Inflammatory macrophage treated with lipopolysaccharide for 4 hours (primary cell): ENCODE data around the gene DNAI2.

ENCODE experiments used
- DNase-seq: peaks from one replicate; pipeline ENCODE4 v3.0.0-alpha.2; 2020

DNAI2 gene

DNA sequence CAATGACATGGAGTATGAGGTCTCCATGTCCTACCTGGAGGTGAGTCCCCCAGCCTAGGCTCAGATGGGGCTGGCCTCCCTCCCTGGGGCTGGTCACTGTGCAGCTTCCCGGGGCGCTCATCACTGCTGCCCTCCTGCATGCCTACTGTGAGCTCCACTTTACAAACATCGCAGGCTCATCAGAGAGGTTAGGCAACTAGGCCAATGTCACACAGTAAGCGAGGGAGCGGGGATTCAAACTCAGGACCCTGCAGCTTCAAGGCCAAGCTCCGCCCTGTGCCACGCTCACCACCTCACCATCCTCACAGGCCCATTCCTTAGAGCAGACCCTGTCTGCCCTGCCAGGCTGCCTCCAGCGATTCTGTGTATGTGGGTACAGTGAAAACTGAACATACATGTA, 69.1 kb downstream of the DNAI2 start:
- DNase-seq, result no peak

DNA sequence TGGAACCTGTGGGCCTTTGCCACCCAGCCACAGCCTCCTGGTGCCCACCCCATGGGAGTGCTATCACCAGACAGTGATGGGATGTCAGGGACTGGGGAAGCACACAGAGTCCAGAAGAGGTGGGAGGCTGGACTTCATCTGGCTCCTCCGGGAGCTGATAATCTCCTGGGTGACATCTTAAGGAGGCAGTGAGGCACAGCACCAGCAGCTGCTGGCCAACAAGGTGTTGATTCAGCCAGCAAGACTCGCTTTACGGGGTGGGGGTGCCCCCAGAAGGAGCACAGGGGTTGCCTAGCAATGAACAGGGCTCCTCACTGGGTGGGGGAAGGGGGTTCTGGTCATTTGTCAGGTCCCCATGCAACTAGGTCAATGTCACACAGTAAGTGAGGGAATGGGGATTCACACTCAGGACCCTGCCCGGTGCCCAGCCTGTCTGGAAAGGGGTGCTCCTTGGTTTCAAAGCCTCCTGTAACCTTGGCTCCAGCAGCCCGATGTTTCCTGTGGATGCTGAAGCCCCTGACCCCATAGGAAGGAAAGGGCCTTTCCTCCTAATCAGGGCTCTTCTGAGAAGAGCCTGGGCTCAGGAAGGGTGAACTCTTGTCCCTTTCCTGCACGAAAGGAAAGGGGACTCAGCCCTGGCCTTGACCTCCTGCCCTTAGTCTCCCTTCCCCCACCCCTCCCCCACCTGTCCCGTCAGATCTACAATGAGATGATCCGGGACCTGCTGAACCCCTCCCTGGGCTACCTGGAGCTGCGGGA, 69.7 kb downstream of the DNAI2 start:
- no peak for DNase-seq

DNA sequence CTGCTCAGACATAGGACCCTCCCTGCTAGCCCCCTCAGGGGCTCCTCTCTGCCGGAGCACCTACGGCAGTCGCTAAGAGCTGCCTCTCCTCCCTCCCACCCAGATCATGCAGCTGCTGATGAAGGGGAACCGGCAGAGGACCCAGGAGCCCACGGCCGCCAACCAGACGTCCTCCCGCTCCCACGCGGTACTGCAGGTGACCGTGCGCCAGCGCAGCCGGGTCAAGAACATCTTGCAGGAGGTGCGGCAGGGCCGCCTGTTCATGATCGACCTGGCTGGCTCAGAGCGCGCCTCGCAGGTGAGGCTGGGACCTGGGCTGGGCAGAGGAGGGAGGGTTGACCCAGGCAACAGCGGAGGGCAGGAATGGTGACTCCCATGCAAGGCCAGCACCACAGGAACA, 70.6 kb downstream of the DNAI2 start:
- DNase-seq, result no peak

DNA sequence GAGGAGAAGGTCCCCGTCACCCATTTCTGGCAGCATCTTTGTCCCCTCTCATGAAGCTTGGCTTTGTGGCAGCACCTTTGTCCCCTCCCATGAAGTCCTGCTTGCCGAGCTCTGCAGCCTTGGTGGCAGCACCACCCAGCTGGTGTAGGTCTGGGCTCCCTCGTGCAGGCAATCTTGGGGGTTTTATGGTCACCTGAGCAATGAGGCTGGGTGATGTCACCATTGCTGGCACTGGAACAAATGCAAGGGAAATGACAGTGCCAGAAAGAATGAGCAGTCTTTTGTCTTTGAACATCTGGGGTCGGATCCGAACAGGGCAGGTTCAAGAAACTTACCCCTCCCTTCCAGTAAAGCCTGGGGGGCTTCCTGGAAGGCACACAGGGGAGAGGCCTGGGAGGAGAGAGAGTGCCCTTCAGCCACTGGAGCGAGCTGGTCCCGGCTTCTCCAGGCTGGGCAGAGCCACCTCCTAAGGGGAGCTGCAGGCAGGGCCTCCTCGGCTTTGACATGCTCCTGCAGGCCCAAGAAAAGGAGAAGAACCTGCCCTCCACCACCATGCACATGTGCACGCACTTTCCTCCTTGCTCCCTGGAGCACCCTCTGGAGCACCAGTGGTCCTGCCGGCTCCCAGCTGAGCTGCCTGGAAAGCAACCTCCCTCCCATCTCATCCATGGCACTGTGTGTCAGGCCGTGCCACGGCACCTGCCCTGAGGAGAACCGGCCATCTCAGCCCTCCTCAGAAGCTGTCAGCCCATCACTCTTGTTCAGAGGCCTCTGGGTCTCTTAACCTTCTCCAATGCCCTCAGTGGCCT, 71.6 kb downstream of the DNAI2 start:
- DNase-seq, result no peak

DNA sequence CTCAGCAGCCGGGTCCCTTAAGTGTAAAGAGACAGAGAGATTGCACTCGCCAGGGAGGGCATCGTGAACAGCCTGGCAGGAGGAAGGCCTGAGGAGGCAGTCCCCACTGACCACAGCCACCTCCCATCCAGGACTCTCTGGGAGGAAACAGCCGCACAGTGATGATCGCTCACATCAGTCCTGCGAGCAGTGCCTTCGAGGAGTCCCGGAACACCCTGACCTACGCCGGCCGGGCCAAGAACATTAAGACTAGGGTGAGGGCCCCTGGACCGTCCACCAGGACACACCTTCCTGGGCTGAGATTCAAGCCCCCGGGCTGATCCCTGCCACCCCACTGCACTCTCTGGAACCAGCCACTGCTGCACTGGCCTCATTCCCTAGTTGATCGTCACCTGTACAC, 73.6 kb downstream of the DNAI2 start:
- DNase-seq, result no peak

DNA sequence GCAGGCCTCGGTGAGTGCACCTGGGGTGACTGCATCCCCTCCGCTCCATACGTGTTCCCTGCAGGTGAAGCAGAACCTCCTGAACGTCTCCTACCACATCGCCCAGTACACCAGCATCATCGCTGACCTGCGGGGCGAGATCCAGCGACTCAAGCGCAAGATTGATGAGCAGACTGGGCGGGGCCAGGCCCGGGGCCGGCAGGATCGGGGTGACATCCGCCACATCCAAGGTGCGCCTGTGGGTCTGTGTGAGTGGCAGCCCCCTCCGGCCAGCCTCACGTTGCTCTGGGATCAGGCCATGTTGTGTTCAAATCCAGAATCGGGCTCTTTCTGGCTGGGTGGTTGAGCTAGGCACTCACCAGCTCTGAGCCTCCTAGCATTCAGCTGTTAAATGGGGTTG, 75.1 kb downstream of the DNAI2 start:
- DNase-seq, result no peak

DNA sequence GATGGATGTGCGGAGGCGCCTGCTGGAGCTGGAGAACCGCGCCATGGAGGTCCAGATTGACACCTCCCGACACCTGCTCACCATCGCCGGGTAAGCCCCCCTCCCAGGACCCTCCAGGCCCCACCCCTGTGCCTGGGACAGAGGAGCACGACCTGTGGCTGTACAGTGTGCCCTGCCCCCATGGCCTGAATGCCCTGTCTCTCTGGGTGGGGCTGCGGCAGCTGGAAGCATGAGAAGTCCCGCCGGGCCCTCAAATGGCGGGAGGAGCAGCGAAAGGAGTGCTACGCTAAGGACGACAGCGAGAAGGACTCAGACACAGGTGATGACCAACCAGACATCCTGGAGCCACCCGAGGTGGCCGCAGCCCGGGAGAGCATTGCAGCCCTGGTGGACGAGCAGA, 76.5 kb downstream of the DNAI2 start:
- no peak for DNase-seq

DNA sequence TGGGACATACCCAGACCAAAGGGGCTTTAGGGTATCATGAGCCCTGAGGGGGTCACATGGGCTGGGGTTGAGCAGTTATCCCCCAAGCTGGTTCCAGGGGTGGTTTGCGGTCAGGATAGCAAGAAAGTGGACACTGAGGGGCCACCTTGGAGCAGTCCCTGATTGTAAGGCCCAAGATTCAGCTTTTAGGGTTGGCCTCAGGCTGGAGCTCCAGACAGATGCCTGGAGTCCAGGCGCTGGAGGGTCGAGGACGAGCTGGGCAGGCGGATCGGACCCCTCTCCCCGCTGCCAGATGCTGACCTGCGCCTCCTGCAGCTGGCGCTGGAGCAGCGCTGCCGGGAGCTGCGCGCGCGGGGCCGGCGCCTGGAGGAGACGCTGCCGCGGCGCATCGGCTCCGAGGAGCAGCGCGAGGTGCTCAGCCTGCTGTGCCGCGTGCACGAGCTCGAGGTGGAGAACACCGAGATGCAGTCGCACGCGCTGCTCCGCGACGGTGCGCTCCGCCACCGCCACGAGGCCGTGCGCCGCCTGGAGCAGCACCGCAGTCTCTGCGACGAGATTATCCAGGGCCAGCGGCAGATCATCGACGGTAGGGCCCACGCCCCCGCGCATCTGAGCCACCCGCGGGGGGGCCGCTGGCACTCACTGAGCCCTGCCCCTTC, 77.6 kb downstream of the DNAI2 start:
- no peak for DNase-seq

DNA sequence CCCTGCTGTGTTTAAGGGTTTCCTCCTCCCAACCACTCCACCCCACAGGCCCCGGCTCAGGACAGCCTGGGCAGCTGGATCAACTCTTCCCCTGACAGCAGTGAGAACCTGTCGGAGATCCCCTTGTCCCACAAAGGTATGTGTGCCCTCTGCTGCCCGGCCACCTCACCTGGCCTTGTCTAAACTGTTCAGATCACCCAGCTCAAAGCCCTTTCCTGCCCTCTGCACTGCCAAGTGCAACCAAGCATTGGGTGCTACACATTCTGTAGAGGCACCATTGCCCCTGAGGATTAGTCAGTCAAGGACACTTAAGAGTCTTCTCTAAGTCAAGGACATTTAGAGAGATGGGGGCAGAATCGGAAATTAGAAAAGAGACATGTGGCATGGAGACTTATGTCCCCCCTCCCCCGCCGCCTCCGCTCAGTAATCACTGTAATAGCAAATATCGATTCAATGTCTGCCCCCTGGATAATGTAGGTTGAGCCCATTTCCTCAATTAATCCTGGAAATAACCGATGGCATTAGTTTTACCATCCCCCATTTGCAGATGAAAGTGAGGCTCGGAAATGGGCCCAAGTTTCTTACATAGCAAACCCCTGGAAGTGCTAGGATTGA, 79.5 kb downstream of the DNAI2 start:
- no peak for DNase-seq

DNA sequence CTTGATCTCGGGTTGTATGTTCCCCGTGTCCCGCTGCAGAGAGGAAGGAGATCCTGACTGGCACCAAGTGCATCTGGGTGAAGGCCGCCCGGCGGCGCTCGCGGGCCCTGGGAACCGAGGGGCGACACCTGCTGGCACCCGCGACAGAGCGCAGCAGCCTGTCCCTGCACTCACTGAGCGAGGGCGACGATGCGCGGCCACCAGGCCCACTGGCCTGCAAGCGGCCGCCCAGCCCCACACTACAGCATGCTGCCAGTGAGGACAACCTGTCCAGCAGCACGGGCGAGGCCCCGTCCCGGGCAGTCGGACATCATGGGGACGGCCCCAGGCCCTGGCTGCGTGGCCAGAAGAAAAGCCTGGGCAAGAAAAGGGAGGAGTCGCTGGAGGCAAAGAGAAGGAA, 80.1 kb downstream of the DNAI2 start:
- peak; percentile 73 for DNase-seq

DNA sequence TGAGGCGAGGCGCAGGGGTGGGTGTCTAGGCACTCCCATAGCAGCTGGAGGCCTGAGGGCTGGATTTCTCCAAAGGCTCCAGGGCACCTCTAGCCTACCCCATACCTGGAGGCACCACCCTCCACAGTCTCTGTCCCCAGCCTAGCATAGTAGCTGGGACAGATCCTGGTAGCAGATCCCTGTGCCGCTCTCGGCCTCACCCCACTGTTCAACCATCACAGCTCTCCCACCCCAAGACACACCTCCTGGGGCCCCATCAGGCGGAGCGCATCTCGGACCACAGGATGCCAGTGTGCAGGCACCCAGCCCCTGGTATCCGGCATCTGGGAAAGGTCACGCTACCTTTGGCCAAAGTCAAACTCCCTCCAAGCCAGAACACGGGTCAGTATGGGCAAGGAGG, 80.5 kb downstream of the DNAI2 start:
- no peak for DNase-seq

DNA sequence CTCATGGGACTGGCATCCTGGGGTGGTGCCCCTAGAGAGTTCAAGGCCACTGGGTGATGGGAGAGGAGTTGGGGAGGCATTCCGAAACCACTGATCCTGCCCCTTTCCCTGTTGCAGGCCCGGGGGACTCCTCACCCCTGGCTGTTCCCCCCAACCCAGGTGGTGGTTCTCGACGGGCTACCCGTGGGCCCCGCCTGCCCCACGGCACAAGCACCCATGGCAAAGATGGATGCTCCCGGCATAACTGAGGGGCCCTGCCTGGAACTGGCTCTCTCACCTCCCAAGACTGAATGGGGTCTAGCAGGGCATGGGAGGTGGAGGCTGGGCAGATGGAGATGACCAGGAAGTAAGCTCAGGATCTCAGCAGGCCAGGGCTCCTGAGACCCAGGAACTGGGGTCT, 81.0 kb downstream of the DNAI2 start:
- DNase-seq, result no peak

DNA sequence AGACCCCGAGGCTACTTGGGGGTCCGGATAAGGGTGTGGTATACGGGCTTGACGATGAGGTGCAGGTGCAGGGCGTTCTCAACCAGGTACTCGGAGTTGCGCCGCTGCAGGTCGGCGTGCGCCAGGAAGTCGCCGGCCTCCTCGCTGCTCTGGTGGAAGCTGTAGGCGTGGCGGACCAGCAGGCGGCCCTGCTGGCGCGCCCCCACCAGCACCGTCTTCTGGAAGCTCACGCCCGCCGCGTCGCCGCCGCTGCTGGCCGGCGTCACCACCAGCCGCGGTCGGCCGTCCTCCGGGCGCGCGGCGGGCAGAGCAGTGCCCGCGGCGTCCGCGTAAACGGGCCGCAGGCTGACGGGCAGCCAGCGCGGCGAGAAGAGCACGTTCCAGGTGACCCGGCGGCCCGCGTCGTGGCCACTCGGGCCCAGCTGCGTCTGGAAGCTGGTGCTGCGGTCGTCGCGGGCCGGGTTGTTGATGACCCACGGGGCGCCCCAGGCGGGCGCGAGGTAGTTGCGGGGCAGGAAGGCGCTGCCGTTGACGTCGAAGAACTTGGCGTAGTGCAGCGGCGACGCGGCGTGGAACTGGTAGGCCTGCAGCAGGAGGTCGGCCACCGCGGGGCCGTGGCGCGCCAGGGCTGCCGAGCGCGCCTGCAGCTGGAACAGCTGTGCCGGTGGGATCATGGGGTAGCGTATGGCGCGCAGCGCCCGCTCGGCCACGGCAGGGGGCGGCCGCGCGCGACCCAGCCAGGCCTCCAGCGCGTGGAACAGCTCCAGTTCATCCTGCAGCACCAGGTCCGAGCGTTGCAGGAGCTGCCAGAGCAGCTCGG, 82.8 kb downstream of the DNAI2 start:
- DNase-seq, result no peak

DNA sequence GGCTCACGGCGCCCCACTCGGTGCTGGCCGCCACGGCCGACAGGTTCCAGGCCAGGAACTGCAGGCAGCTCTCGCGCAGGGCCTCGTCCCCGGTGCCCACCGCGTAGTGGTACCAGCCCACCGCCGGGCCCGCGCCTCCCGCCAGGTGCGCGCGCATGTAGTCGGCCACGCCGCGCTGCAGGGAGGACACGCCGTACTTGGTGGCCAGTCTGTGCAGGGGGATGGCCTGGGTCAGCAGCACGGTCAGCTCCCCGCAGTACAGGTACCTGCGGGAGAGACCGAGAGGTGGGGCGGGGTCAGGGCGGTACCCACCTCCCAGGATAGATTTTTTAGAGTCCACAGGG, 83.4 kb downstream of the DNAI2 start:
- no peak for DNase-seq

DNA sequence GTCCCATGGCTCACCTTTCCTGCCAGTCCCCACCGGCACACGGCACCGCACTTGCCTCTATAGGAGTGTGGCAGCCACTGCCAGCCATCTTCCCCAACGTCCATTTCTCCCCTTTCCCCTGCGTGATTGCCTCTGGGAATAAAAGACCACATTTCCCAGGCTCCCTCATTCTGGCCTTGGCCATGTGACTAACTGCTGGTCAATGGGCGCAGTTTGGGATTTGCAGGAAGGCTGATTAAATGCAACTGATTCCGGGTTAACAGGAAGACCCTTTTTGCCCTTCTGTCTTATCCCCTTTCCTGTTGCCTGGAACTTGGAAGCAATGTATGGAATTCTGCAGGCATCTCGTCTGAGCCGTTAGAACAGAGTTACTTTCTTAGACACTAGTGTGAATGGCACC, 84.7 kb downstream of the DNAI2 start:
- no peak for DNase-seq

DNA sequence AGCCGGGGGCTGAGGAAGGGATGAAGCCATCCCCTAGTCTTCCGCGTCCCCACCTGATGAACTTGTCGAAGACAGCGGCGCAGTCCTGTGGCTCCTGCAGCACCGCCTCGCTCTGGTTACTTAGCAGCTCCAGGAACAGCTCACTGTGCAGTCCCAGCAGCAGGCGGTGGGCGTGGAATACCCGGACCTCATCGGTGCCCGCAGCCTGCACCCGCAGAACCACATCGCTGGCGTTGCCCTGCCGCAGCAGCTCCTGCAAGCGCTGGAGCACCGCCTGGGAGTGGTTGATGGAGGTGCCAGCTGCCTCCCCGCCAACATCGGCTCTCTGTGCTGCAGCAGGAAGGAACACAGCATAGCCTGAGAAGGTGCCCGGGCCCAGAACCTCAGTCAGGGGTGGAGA, 85.9 kb downstream of the DNAI2 start:
- no peak for DNase-seq

DNA sequence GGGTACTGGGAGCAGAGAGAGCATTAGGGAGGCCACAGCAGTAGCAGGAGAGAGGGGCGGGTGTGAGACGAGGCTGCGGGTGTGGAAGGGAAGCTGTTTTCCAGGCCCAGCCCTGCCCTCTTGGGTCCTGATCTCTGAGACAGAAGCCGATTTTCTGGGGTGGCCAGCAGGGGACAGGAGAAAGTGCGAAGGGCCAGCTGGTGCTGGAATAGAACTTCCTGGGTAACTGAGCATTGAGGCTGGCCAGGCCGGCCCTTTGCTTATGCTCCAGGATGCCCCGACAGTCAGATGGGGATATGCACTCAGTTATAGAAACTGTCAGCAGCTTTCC, 86.8 kb downstream of the DNAI2 start:
- no peak for DNase-seq

DNA sequence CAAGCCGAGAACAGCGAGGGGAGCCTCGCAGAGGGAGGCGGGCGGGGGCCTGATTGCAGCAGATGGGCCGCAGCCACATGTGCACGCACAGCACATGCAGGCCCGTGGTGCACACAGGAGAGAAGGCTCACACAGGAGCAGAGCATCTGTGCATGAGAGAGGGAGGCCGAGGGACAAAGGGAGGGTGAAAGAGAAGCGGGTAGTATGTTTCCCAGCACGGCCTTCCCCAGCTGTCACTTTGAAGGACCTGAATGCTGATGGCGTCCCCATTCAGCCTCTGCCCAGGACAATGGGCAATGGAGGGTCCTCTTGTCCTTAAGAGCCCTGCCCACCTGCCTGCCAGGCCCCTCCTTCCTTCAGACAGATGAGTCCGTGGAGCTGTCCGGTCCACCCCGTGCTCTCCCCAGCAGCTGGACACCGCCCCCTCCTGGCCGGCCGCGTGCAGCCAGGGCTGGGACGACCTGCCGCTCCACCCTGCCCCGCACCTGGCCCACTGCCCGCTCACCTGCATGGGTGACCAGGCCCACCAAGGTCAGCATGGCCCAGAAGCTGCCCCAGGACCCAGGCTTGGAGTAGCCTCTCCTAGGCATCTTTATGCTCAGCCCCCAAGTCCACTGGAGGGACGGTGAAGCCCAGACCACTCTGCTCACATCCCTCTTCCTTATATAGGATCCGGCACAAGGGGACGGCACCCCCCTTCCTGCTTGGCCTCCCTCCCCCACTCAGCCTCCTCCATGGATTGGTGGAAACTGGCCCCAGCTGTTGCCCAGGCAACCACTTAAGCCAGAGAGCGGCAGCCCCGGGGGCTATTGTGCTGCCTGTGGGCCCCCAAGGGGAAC, 87.4 kb downstream of the DNAI2 start, which contains the start of gene BTBD17:
Gene BTBD17 (minus strand): TSS at position 639 of the 839 bp plus-strand sequence. CDS start 49 bp downstream, at position 590.
- DNase-seq, result peak; percentile 33

DNA sequence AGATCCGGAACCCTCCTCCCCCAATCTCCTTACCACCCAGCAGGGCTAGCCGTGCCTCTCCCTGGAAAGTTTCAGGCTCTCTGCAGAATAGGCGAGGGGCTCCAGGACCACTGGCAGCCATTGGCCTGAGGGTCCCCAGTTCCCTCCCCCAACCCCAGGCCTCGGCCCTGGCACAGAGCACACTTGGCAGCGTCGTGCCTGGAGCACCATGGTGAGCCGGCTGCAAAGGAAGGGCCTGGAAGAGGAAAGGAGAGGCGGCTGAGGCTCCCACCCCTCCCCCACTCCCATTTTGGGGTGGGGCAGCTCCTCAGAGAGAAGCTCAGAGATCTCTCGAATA, 88.0 kb downstream of the DNAI2 start:
- DNase-seq, result no peak

DNA sequence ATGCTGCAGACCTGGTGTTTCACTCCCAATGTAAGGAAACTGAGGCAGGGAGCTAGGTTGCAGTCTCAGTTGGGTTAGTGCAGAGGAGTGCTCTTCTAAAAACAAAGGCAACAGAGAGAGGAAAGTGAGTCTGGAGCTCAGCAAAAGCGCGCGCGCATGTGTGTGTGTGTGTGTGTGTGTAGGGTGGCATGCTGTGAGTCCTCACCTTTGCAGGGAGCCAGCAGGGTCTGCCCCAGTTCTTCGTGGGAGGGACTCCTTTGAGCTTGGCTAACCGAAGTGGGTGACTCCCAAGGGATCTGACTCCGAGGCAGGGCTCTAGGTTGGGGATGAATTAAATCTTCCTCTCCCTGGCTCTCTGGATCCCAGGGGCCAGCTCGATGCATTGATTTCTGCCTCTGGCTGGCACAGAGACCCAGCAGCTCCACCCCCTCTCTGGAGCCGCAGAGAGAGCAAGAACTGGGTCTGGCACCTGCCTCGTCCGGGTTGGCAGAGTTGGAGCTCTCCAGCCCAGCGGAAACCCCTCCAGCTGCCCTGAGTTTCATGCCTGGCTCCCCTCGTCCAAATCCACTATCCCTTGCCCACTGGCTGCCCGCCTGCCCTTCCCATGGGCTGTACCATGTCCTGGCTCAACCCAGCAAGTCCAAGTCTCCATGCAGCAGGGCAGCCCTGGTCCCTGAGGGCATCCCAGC, 88.9 kb downstream of the DNAI2 start:
- no peak for DNase-seq
